Fibroblast of lung (primary cell): ENCODE measurements around the gene RPL35A. TPM values are rescaled to one million over a fixed set of nuclear protein-coding genes. Genes with fewer than 3 reads are reported as not detected.

ENCODE experiments used
- DNase-seq, 2 donors: peaks; one replicate each; pipeline versions ENCODE4 v3.0.0 to v3.0.0-alpha.2; 2010; ENCODE audit warnings: low read depth in 2 of 2
- H2AFZ ChIP-seq: 2 replicates; pipeline ENCODE4 v1.5.1; 2012; ENCODE audit warnings: low read length, control low read depth, inconsistent platforms
- H3K27ac ChIP-seq: 2 replicates; pipeline ENCODE4 v1.5.1; 2011; ENCODE audit warnings: low read length, control low read depth; ENCODE audit not compliant: insufficient read depth
- H3K27me3 ChIP-seq: 2 replicates; pipeline ENCODE4 v1.5.1; 2011; ENCODE audit warnings: mild to moderate bottlenecking, low read length; ENCODE audit not compliant: control insufficient read depth, insufficient read depth
- H3K36me3 ChIP-seq: 2 replicates; pipeline ENCODE4 v1.5.1; 2011; ENCODE audit warnings: low read length; ENCODE audit not compliant: control insufficient read depth, insufficient read depth
- H3K4me1 ChIP-seq: 2 replicates; pipeline ENCODE4 v1.5.1; 2011; ENCODE audit warnings: low read length; ENCODE audit not compliant: control insufficient read depth, insufficient read depth; ENCODE audit errors: extremely low read depth
- H3K4me2 ChIP-seq: 2 replicates; pipeline ENCODE4 v1.5.1; 2011; ENCODE audit warnings: low read length, control low read depth; ENCODE audit not compliant: insufficient read depth; ENCODE audit errors: extremely low read depth
- H3K4me3 ChIP-seq, 4 experiments: fragments of 200-600 bp in 1 of 4; sonication (generic) in 1 of 4; replicated peaks in 1 of 4; 2 replicates each; pipeline ENCODE4 v1.5.1; 2011 to 2016; ENCODE audit warnings: low read length in 4 of 4, low read depth in 3 of 4, mild to moderate bottlenecking in 3 of 4, control low read depth in 2 of 4, inconsistent platforms in 1 of 4, mixed read lengths in 1 of 4; ENCODE audit not compliant: insufficient read depth in 1 of 4; ENCODE audit errors: control extremely low read depth in 1 of 4
- H3K79me2 ChIP-seq: 2 replicates; pipeline ENCODE4 v1.5.1; 2012; ENCODE audit warnings: mild to moderate bottlenecking, low read length, inconsistent platforms; ENCODE audit not compliant: control insufficient read depth, insufficient read depth
- H3K9ac ChIP-seq: 2 replicates; pipeline ENCODE4 v1.5.1; 2011; ENCODE audit warnings: mild to moderate bottlenecking, low read length, control low read depth; ENCODE audit not compliant: insufficient read depth
- H3K9me3 ChIP-seq: 2 replicates; pipeline ENCODE4 v1.5.1; 2012; ENCODE audit warnings: low read depth, low read length; ENCODE audit not compliant: control insufficient read depth, insufficient read depth
- H4K20me1 ChIP-seq: 2 replicates; pipeline ENCODE4 v1.5.1; 2011; ENCODE audit warnings: low read length; ENCODE audit not compliant: control insufficient read depth, insufficient read depth; ENCODE audit errors: extremely low read depth
- CTCF ChIP-seq, 2 donors: IDR thresholded peaks in 1 of 2; conservative IDR thresholded peaks in 1 of 2; 1 replicate in 1 of 2; 2 replicates in 1 of 2; pipeline ENCODE4 v1.5.1; 2011 to 2012; ENCODE audit warnings: low read length in 2 of 2, control low read depth in 1 of 2, inconsistent platforms in 1 of 2, low read depth in 1 of 2, mild to moderate bottlenecking in 1 of 2
- EZH2 ChIP-seq: IDR thresholded peaks from 2 replicates; pipeline ENCODE4 v1.5.1; 2012; ENCODE audit warnings: low read length, control low read depth, mild to moderate bottlenecking; ENCODE audit errors: missing control alignments
- polyA plus RNA-seq, 2 donors: library from polyadenylated mRNA; depleted of rRNA in 1 of 2; stranded (reverse) in 1 of 2; unstranded in 1 of 2; fragments of >200 nt; gene quantifications; 2 replicates each; pipeline ENCODE4 v1.2.1, GENCODE V29; 2011 to 2012; ENCODE audit warnings: missing spikeins in 1 of 2
- total RNA-seq: library from RNA; depleted of rRNA; stranded (reverse); fragments of >200 nt; gene quantifications from 2 replicates; pipeline ENCODE4 v1.2.1, GENCODE V29; 2014

Gene RPL35A
- total and polyA plus RNA-seq, 2 donors (not counting 1 experiment from before 2014, with no cell fraction given), result 535 to 937 TPM

GRCh38 chr3:197970588-197970987 is 20.6 kb downstream of the RPL35A start:
- no peak overlapping the region for H3K4me3 ChIP-seq
- no peak overlapping the region for H3K4me2 ChIP-seq
- no peaks in the 10 kb centered on the region for H3K79me2 ChIP-seq
- H3K9ac ChIP-seq, result no peak overlapping the region
- no peaks in the 10 kb centered on the region for H3K27me3 ChIP-seq
- TF ChIP-seq EZH2, result no peak
- TF ChIP-seq CTCF (conservative IDR thresholded peaks at IDR 0.05 in 1 of 2, IDR thresholded peaks at IDR 0.05 in 1 of 2; ENCODE audit: low read depth in 1 of 2, low read length in 2 of 2), result no peak
- no peak overlapping the region for H2AFZ ChIP-seq
- H4K20me1 ChIP-seq, result no peaks in the 10 kb centered on the region
- H3K9me3 ChIP-seq, result no peaks in the 10 kb centered on the region
- DNase-seq, result no peak
- no peak overlapping the region for H3K27ac ChIP-seq
- H3K4me1 ChIP-seq, result no peaks in the 10 kb centered on the region
- H3K36me3 ChIP-seq, result no peaks in the 10 kb centered on the region

DNA sequence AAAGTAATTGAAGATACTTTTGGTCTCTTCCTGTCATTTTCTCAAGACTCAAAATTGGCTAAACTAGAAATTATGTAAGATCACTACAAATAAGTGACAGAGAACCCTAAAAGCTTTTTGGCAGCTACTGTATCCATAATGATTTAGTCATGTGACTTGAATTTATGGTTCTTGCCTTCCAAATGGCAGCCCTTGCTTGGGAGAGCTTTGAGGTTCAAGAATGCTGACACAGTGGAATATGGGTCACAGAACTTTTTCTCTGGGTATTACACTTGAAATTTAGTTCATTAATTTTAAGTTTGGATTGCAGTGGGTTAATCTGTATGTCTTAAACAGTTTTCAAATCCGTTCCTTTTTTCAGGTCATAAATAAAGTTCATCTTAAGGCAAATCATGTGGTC is 24.0 kb downstream of the RPL35A start:
- Histone ChIP-seq H4K20me1 (no peaks in the 10 kb centered on the region), H3K9me3 (no peaks in the 10 kb centered on the region), H2AFZ (no peak overlapping the region), H3K79me2 (no peaks in the 10 kb centered on the region), H3K4me1 (no peaks in the 10 kb centered on the region), H3K27me3 (no peaks in the 10 kb centered on the region), H3K4me2 (no peak overlapping the region), H3K4me3 (no peak overlapping the region), H3K27ac (no peak overlapping the region), H3K36me3 (no peaks in the 10 kb centered on the region), H3K9ac (no peak overlapping the region)
- no peak for DNase-seq
- TF ChIP-seq CTCF (conservative IDR thresholded peaks at IDR 0.05 in 1 of 2, IDR thresholded peaks at IDR 0.05 in 1 of 2; ENCODE audit: low read depth in 1 of 2, low read length in 2 of 2) (no peak), EZH2 (no peak)

- Histone ChIP-seq H2AFZ (no peak overlapping the region), H3K79me2 (no peaks in the 10 kb centered on the region), H3K4me2 (no peak overlapping the region), H3K9me3 (no peaks in the 10 kb centered on the region), H3K27me3 (no peaks in the 10 kb centered on the region), H4K20me1 (no peaks in the 10 kb centered on the region), H3K36me3 (no peaks in the 10 kb centered on the region), H3K4me3 (no peak overlapping the region), H3K27ac (no peak overlapping the region), H3K4me1 (no peaks in the 10 kb centered on the region), H3K9ac (no peak overlapping the region)
- no peak for DNase-seq
- no peak for TF ChIP-seq CTCF (conservative IDR thresholded peaks at IDR 0.05 in 1 of 2, IDR thresholded peaks at IDR 0.05 in 1 of 2; ENCODE audit: low read depth in 1 of 2, low read length in 2 of 2)
- no peak for TF ChIP-seq EZH2
These were observed 25.3 kb downstream of the RPL35A start for GRCh38 chr3:197975311-197975710.
